Measurements from ENCODE around the gene LDLR. TPM values are rescaled to one million over a fixed set of nuclear protein-coding genes. Genes with fewer than 3 reads are reported as not detected.
"Not testable (repeated sequence)": the region's sequence is repeated elsewhere in the genome, so short reads cannot be mapped to it uniquely, and the experiment has no call there.

LDLR gene
- total RNA-seq, 1 donor from 2014 or later, result 158 TPM

GRCh38 chr19:11113140-11113708, 24.0 kb downstream of the LDLR start:
- DNase-seq (ENCODE audit: low spot score), result no peak
- Mint-ChIP-seq H3K4me3 (ENCODE audit: unreplicated experiment) (peak overlapping the region; percentile 66), H3K27ac (ENCODE audit: unreplicated experiment) (peak overlapping the region; percentile 25), H3K4me1 (ENCODE audit: unreplicated experiment) (no peaks in the 10 kb centered on the region), H3K27me3 (ENCODE audit: unreplicated experiment) (peaks cover 12% of the 10 kb centered on the region), H3K36me3 (ENCODE audit: low read depth, unreplicated experiment) (peaks cover 57% of the 10 kb centered on the region), H3K9me3 (ENCODE audit: unreplicated experiment) (no peaks in the 10 kb centered on the region)
- TF ChIP-seq CTCF (IDR thresholded peaks at IDR 0.05; ENCODE audit: unreplicated experiment), result no peak

- Mint-ChIP-seq H3K9me3 (ENCODE audit: unreplicated experiment) (no peaks in the 10 kb centered on the region), H3K4me3 (ENCODE audit: unreplicated experiment) (no peak overlapping the region), H3K27ac (ENCODE audit: unreplicated experiment) (peak overlapping the region; percentile 13), H3K27me3 (ENCODE audit: unreplicated experiment) (peaks cover 9% of the 10 kb centered on the region), H3K36me3 (ENCODE audit: low read depth, unreplicated experiment) (peaks cover 52% of the 10 kb centered on the region), H3K4me1 (ENCODE audit: unreplicated experiment) (no peaks in the 10 kb centered on the region)
- DNase-seq (ENCODE audit: low spot score), result no peak
- TF ChIP-seq CTCF (IDR thresholded peaks at IDR 0.05; ENCODE audit: unreplicated experiment), result no peak
These were observed 25.8 kb downstream of the LDLR start for GRCh38 chr19:11115042-11115441.

- H3K9me3 Mint-ChIP-seq (ENCODE audit: unreplicated experiment), result no peaks in the 10 kb centered on the region
- no peak for DNase-seq (ENCODE audit: low spot score)
- H3K36me3 Mint-ChIP-seq (ENCODE audit: low read depth, unreplicated experiment), result peaks cover 55% of the 10 kb centered on the region
- peaks cover 11% of the 10 kb centered on the region for H3K27me3 Mint-ChIP-seq (ENCODE audit: unreplicated experiment)
- H3K4me1 Mint-ChIP-seq (ENCODE audit: unreplicated experiment), result no peaks in the 10 kb centered on the region
- H3K4me3 Mint-ChIP-seq (ENCODE audit: unreplicated experiment), result peak overlapping the region; percentile 71
- no peak for TF ChIP-seq CTCF (IDR thresholded peaks at IDR 0.05; ENCODE audit: unreplicated experiment)
- H3K27ac Mint-ChIP-seq (ENCODE audit: unreplicated experiment), result no peak overlapping the region
These were observed 26.7 kb downstream of the LDLR start for GRCh38 chr19:11115895-11116446.

- Mint-ChIP-seq H3K27me3 (ENCODE audit: unreplicated experiment) (peaks cover 10% of the 10 kb centered on the region), H3K36me3 (ENCODE audit: low read depth, unreplicated experiment) (peaks cover 53% of the 10 kb centered on the region), H3K27ac (ENCODE audit: unreplicated experiment) (peak overlapping the region; percentile 22), H3K4me1 (ENCODE audit: unreplicated experiment) (no peaks in the 10 kb centered on the region), H3K4me3 (ENCODE audit: unreplicated experiment) (peak overlapping the region; percentile 71), H3K9me3 (ENCODE audit: unreplicated experiment) (no peaks in the 10 kb centered on the region)
- no peak for TF ChIP-seq CTCF (IDR thresholded peaks at IDR 0.05; ENCODE audit: unreplicated experiment)
- no peak for DNase-seq (ENCODE audit: low spot score)
These were observed 27.2 kb downstream of the LDLR start for GRCh38 chr19:11116507-11116906.

GRCh38 chr19:11121963-11122362, 32.7 kb downstream of the LDLR start:
- not testable (repeated sequence) for H3K4me3 Mint-ChIP-seq (ENCODE audit: unreplicated experiment)

More at GRCh38 chr19:11121963-11122362, 32.7 kb downstream of the LDLR start:
- DNase-seq (ENCODE audit: low spot score); H3K9me3 Mint-ChIP-seq (ENCODE audit: unreplicated experiment); H3K4me1 Mint-ChIP-seq (ENCODE audit: unreplicated experiment); H3K27me3 Mint-ChIP-seq (ENCODE audit: unreplicated experiment); H3K27ac Mint-ChIP-seq (ENCODE audit: unreplicated experiment): not testable (repeated sequence)
- peaks cover 34% of the 10 kb centered on the region for H3K36me3 Mint-ChIP-seq (ENCODE audit: low read depth, unreplicated experiment)
